ENCODE measurements around the gene TIPRL. TPM values are rescaled to one million over a fixed set of nuclear protein-coding genes. Genes with fewer than 3 reads are reported as not detected.

TIPRL gene
- total RNA-seq = 10 to 100 TPM; 33.5 to 36.3 TPM
- long read RNA-seq, transcript TIPRL-202 (7 exons, 3,032 nt) = major isoform, 42 of 47 reads
- long read RNA-seq, partial matches to known transcripts = 2 of 47 reads
- long read RNA-seq, other reads (novel, unspliced or antisense) = 3 of 47 reads

- DNase-seq (peak; percentile 95 to 97), ATAC-seq (peak; percentile 95)
- intact Hi-C loops (cut with DNase I, micrococcal nuclease) = no loop called here
These were observed at the start of gene TIPRL for GRCh38 chr1:168178638-168179437. TSS of gene TIPRL (plus strand) at chr1:168178962. CDS start at chr1:168179078, 116 bp downstream.

- no peak for ATAC-seq
- no peak for DNase-seq
These were observed 48.8 kb upstream of the TIPRL start for GRCh38 chr1:168129933-168130332.

GRCh38 chr1:168134132-168134531 lies 44.6 kb upstream of the TIPRL start:
- DNase-seq = no peak
- peak; percentile 45 for ATAC-seq
- intact Hi-C loops (cut with DNase I, micrococcal nuclease) = no loop called here

More at GRCh38 chr1:168129933-168130332, 48.8 kb upstream of the TIPRL start:
- intact Hi-C loops (cut with DNase I, micrococcal nuclease) = no loop called here

DNA sequence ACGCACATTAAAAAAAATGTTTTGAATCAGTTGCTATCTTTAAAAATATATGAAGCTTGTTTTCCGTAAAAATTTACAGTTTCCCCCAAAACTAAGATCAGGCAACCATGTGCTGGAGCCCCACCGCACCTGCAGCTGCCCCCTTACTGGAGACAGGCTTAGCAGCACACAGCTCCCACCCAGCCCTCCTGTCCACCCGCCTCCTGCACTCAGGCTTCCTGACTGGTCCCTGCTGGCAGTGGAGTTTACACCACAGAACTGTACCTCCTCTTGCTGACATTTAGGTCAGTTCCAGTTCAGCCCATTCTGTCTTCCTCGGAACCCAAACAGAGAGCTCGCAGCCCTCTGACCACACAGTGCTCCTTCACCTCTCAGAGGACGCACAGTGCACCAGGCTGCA lies 44.1 kb upstream of the TIPRL start:
- intact Hi-C loops (cut with DNase I, micrococcal nuclease) = no loop called here
- DNase-seq (no peak), ATAC-seq (no peak)

- intact Hi-C loops (cut with DNase I, micrococcal nuclease) = no loop called here
- ATAC-seq (no peak), DNase-seq (no peak)
These were observed 43.4 kb upstream of the TIPRL start for GRCh38 chr1:168135116-168135920.

- ATAC-seq (peak; percentile 78), DNase-seq (peak; percentile 56 to 67)
- intact Hi-C loops (cut with DNase I, micrococcal nuclease) = no loop called here
These were observed 42.6 kb upstream of the TIPRL start for GRCh38 chr1:168135921-168136708.

- ATAC-seq = peak; percentile 59
- intact Hi-C loops (cut with DNase I, micrococcal nuclease) = no loop called here
These were observed 41.9 kb upstream of the TIPRL start, which contains the start of gene GPR161 for GRCh38 chr1:168136709-168137514. TSS of gene GPR161 (minus strand) at chr1:168136930. CDS start at chr1:168104850, 32,080 bp downstream.

DNA sequence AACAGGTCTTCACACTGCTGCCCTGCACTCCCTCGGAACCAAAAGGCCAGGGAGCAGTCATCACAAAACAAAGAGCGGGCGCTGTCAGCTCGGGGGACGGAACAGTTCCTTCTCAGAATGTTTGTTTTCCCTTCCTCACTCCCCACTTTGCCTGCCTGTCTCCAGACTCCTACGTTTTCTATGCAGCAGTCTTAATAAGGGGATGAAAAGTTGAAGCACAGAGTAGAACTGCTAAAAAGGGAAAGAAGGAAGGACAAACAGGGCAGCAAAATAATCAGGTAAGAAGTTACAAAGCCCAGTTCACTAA lies 41.3 kb upstream of the TIPRL start:
- ATAC-seq = no peak
- no peak for DNase-seq
- intact Hi-C loops (cut with DNase I, micrococcal nuclease) = no loop called here

More at GRCh38 chr1:168136709-168137514, 41.9 kb upstream of the TIPRL start, which contains the start of gene GPR161:
- peak; percentile 39 to 44 for DNase-seq

DNA sequence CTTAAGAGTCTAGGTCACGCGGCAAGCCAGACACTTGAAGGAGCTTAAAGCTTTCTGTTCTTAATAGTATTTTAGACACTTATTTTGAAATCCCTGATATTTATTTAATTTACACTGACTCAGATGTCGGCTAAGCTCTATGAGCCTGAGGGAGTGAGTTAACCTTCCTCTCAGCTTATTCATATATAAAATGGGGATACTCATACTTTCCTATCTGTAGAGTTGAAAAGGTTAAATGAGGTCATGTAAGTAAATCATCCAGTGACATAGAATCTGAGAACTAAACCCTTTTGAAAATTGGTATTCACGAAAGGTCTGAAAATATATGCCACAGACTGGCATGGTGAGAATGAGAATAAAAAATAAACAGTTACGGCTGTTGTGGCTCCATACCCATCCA lies 40.6 kb upstream of the TIPRL start:
- DNase-seq (no peak), ATAC-seq (no peak)
- intact Hi-C loops (cut with DNase I, micrococcal nuclease) = no loop called here

- DNase-seq (no peak), ATAC-seq (no peak)
- intact Hi-C loops (cut with DNase I, micrococcal nuclease) = no loop called here
These were observed 39.7 kb upstream of the TIPRL start for GRCh38 chr1:168139070-168139469.

GRCh38 chr1:168141871-168142385 lies 36.8 kb upstream of the TIPRL start:
- DNase-seq (no peak), ATAC-seq (no peak)
- intact Hi-C loops (cut with DNase I, micrococcal nuclease) = no loop called here

- intact Hi-C loops (cut with DNase I, micrococcal nuclease) = no loop called here
- peak; percentile 96 for ATAC-seq
- peak; percentile 80 to 92 for DNase-seq
These were observed 33.3 kb upstream of the TIPRL start for GRCh38 chr1:168145184-168146159.

DNA sequence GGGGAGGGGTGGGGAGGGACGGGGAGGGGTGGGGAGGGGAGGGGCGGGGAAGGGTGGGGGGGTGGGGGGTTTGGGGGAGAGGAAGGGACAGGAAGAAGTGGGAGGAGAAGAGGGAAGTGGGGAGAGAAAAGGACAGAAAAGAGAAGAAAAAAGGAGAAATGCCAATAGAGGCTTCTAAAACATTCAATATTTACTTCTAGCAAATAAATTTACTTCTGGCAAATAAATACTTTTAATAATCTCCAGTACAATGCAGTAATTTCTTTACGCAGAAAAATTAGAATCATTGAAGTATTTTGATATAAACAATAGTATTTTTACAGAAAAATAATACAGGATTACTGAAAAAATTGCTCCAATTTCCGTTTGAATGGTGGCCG lies 32.6 kb upstream of the TIPRL start:
- ATAC-seq (no peak), DNase-seq (no peak)
- intact Hi-C loops (cut with DNase I, micrococcal nuclease) = no loop called here

GRCh38 chr1:168146626-168147025 lies 32.1 kb upstream of the TIPRL start:
- DNase-seq = no peak

DNA sequence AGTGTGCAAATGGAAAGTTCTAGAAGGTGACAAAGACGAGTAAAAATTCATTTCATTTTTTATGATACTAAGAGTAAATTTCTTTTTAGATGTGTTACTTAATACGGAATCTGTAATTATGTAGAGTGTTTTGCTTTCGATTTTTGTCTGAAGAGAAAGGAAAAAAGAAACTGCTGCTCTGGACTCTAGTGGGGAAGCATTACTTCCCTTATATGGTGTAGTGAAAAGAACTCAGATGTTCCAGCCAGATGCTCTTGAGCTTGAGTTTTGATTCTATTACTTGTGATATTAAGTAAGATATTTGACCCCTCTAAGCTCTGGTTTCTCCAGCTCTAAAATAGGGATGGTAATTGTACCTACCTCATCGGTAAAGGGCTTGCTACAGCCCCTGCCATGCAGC lies 29.8 kb upstream of the TIPRL start:
- ATAC-seq = no peak
- no peak for DNase-seq

More at GRCh38 chr1:168146626-168147025, 32.1 kb upstream of the TIPRL start:
- intact Hi-C loops (cut with DNase I, micrococcal nuclease) = no loop called here
- no peak for ATAC-seq

DNA sequence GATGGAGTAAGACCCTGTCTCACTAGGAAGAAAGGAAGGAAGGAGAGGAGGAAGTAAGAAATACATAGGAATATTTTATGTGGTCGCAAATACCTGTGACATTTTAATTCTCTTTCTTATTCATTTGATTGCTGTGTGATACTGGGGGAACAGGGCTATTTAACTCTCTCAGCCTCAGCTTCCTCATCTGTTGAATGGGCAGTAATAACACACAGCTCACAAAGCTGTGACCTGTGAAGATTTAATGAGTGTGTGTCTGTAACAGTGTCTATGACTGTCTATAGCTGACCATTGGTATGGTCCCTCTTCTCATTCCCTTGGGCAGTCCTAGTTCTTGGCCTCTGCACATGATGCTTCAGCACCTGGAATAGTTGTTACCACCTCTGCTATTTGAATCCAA lies 28.5 kb upstream of the TIPRL start:
- intact Hi-C loops (cut with DNase I, micrococcal nuclease) = no loop called here
- ATAC-seq = no peak

More for the DNA sequence above, 29.8 kb upstream of the TIPRL start:
- intact Hi-C loops (cut with DNase I, micrococcal nuclease) = no loop called here

GRCh38 chr1:168151935-168152334 lies 26.8 kb upstream of the TIPRL start:
- ATAC-seq (no peak), DNase-seq (no peak)
- intact Hi-C loops (cut with DNase I, micrococcal nuclease) = no loop called here

More for the DNA sequence above, 28.5 kb upstream of the TIPRL start:
- no peak for DNase-seq

Data from left colon (tissue), 2 donors.